ENCODE measurements around the gene NRCAM.

DNA sequence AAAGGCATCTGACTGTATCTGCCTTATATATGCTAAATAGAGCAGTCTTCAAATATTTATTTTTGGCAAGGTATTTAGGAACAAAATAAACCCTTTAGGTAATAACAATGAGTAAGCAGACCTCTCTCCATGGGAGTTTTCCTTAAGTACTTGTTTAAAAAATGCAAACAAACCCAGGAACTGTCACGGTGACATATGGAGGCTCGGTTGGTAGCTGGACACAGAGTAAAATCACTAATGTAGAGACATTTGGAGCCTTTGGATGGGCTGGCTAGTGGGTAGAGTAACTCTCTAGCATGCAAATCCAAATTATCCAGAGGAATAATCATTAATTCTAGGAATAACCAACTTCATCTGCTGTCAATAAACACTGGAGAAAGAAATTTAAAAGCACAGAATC is 254.5 kb downstream of the NRCAM start:
- TF ChIP-seq, protein P1, sequence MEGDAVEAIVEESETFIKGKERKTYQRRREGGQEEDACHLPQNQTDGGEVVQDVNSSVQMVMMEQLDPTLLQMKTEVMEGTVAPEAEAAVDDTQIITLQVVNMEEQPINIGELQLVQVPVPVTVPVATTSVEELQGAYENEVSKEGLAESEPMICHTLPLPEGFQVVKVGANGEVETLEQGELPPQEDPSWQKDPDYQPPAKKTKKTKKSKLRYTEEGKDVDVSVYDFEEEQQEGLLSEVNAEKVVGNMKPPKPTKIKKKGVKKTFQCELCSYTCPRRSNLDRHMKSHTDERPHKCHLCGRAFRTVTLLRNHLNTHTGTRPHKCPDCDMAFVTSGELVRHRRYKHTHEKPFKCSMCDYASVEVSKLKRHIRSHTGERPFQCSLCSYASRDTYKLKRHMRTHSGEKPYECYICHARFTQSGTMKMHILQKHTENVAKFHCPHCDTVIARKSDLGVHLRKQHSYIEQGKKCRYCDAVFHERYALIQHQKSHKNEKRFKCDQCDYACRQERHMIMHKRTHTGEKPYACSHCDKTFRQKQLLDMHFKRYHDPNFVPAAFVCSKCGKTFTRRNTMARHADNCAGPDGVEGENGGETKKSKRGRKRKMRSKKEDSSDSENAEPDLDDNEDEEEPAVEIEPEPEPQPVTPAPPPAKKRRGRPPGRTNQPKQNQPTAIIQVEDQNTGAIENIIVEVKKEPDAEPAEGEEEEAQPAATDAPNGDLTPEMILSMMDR (tag by site-specific recombination; IDR thresholded peaks at IDR 0.05): no peak
- no peak for TF ChIP-seq ZNF157 (tag by site-specific recombination; IDR thresholded peaks at IDR 0.05)
- TF ChIP-seq ZNF776 (tag by site-specific recombination; IDR thresholded peaks at IDR 0.05; ENCODE audit: borderline replicate concordance): no peak
- TF ChIP-seq, protein P2, sequence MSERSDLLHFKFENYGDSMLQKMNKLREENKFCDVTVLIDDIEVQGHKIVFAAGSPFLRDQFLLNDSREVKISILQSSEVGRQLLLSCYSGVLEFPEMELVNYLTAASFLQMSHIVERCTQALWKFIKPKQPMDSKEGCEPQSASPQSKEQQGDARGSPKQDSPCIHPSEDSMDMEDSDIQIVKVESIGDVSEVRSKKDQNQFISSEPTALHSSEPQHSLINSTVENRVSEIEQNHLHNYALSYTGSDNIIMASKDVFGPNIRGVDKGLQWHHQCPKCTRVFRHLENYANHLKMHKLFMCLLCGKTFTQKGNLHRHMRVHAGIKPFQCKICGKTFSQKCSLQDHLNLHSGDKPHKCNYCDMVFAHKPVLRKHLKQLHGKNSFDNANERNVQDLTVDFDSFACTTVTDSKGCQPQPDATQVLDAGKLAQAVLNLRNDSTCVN (tag by site-specific recombination; optimal IDR thresholded peaks at IDR 0.05): no peak
- TF ChIP-seq ZFP3 (tag by site-specific recombination; IDR thresholded peaks at IDR 0.05; ENCODE audit: low read depth): no peak
- no peak for TF ChIP-seq TRIM28 (IDR thresholded peaks at IDR 0.05; ENCODE audit: borderline replicate concordance, low read length)
